CD4-positive, alpha-beta T cell treated with Interferon gamma for 1 hour (primary cell): ENCODE data around the gene PLK5.
"Not testable (repeated sequence)": the region's sequence is repeated elsewhere in the genome, so short reads cannot be mapped to it uniquely, and the experiment has no call there.

Source experiments
- DNase-seq: peaks from one replicate; pipeline ENCODE4 v3.0.0-alpha.2; 2020

PLK5 gene

GRCh38 chr19:1523412-1524286 lies at the start of gene PLK5:
TSS of gene PLK5 (plus strand) at chr19:1524077. CDS start at chr19:1526997, 2,920 bp downstream.
- DNase-seq = no peak

GRCh38 chr19:1474765-1475351 lies 49.0 kb upstream of the PLK5 start:
- DNase-seq = no peak

- no peak for DNase-seq
These were observed 48.0 kb upstream of the PLK5 start for GRCh38 chr19:1475751-1476437.

GRCh38 chr19:1477056-1477455 lies 46.8 kb upstream of the PLK5 start:
- not testable (repeated sequence) for DNase-seq

- DNase-seq = peak; percentile 92
These were observed 44.8 kb upstream of the PLK5 start, which contains the start of gene C19orf25 for GRCh38 chr19:1478934-1479707. TSS of gene C19orf25 (minus strand) at chr19:1479215. CDS start at chr19:1478903, 312 bp downstream.

GRCh38 chr19:1481224-1481892 lies 42.5 kb upstream of the PLK5 start:
- DNase-seq = no peak

GRCh38 chr19:1481893-1482360 lies 42.0 kb upstream of the PLK5 start:
- no peak for DNase-seq

GRCh38 chr19:1482361-1483130 lies 41.3 kb upstream of the PLK5 start:
- DNase-seq = no peak

- no peak for DNase-seq
These were observed 40.5 kb upstream of the PLK5 start for GRCh38 chr19:1483131-1483978.

- no peak for DNase-seq
These were observed 39.9 kb upstream of the PLK5 start for GRCh38 chr19:1483979-1484428.

- no peak for DNase-seq
These were observed 36.9 kb upstream of the PLK5 start for GRCh38 chr19:1486720-1487575.

- DNase-seq = no peak
These were observed 36.1 kb upstream of the PLK5 start for GRCh38 chr19:1487576-1488281.

GRCh38 chr19:1488282-1488601 lies 35.6 kb upstream of the PLK5 start:
- no peak for DNase-seq

GRCh38 chr19:1489463-1490310 lies 34.2 kb upstream of the PLK5 start:
- DNase-seq = no peak

- DNase-seq = peak; percentile 97
These were observed 33.4 kb upstream of the PLK5 start, which contains the start of gene PCSK4 for GRCh38 chr19:1490311-1491113. TSS of gene PCSK4 (minus strand) at chr19:1490350. CDS start at chr19:1490346, 4 bp downstream.

GRCh38 chr19:1491114-1491848 lies 32.6 kb upstream of the PLK5 start, which contains the start of gene REEP6:
TSS of gene REEP6 (plus strand) at chr19:1491181. CDS start at chr19:1491270, 89 bp downstream.
- DNase-seq = no peak
